ACHN (cell line): Measurements from ENCODE around the gene KLHL17.

Experiments used
- DNase-seq: peaks from one replicate; pipeline ENCODE4 v3.0.0-alpha.2; 2015
- in situ Hi-C: cut with HindIII; loops from 2 replicates; pipeline ENCODE4 v1.10.0; 2017; ENCODE audit warnings: low sequenced_read_pairs, low pct_ligation_motif_present, low pct_unique_long_range_greater_than_20kb

KLHL17 gene

DNA sequence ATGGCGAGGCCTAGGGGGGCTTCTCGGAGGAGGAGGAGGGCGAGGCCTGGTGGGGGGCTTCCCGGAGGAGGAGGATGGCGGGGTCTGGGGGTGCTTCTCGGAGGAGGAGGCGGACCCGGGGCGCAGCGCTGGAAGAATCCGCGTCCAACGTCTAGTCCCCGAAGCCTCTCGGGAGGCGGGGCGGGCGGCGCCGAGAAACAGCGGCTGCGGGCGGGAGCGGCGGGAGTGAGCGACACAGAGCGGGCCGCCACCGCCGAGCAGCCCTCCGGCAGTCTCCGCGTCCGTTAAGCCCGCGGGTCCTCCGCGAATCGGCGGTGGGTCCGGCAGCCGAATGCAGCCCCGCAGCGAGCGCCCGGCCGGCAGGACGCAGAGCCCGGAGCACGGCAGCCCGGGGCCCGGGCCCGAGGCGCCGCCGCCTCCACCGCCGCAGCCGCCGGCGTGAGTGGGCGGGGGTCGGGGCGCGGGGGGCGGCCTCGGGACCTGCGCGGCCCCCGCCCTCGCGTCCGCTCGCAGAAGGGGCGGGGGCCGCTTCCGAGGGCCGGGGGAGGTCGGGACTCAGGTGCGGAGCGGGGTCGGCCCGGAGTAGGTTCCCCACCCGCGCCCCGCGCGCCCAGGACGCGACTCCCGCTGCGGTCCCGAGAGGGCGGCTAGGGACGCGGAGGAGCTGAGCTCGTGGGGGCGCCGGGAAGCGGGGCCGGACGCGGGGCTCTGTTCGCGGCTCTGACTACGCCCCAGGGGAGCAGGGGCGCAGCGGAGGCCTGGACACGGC is at the start of gene KLHL17:
TSS of gene KLHL17 (plus strand) at position 222 of the 769 bp plus-strand sequence. CDS start at position 332, 110 bp downstream.
- peak; percentile 66 for DNase-seq
- in situ Hi-C loops = no loop called here

DNA sequence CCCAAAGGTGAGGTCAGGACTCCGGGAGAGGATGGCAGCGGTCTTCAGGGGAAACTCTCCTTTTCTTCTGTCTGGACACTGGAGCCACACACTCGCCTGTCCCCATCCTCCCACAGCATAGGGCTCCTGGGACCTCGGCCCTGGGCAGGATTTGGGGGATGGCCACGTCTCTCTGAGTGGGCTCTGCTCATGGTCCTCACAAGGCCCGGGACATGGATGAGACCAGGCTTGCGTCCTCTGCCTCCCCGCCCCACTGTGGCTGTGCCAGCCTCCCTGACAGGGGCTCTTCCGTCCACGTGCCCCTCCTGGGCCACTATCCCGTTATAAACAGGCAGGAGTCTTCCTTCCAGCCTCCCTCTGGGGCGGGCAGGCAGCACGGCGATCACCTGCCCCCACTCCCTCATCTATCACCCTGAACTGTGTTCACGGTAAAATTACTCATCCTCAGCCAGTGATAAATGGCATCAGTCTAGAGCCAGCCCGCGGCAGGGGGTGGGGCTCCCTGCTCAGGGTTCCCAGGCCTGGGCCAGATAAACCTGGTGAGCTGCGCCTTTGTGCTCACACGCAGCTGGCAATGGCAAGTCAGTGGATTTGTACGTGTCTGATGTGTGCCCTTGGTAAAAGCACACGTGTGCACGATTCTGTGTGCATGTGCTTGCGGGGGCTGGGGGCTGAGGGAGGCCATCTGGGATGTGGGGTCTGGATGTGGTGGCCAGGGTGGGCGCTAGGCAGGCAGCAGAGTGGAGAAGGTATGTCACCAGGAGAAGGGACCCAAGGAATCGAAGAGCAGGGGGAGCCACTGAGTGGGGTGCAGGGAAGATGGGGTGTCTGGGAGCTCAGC is 49.3 kb upstream of the KLHL17 start:
- DNase-seq = peak; percentile 68
- in situ Hi-C loops = no loop called here

DNA sequence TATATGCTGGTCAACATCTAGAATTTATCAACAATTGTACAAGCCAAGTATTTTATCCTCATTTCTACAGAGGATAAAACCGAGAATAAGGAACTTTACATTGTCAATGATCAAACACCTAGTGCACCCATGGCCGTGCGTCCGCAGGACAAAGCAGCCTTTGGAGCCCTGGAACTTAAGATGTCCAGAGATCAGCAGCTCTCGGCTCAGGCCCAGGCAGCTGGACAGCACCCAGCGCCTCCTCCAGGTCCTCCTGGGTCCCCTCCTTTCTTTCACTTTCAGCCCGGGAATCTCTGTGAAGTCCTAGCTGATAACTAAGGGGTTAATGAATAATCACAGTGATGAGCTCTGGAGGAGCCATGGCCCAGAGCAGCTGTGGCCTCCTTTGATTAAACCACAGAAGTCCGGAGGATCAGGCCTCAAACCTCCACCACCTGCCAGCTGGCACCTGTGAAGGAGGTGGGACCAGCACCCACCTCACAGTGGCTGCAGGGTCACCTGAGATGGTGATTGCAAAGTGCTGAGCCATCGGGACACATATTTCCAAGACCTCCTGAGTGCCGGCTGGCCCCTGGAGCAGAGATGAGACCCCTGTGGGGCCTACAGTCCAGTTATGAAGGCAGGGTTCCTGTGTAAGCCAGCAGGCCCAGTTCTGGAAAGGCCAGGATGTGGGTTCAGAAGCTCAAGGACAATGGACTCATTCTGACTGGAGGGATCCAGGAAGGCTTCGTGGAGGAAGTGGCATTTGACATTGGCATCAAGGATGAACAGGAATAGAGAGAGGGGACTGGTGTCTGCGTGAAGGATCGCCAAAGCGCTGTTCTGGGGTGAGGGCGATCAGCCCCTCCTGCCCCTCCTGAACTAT is 48.3 kb upstream of the KLHL17 start:
- DNase-seq = peak; percentile 70
- in situ Hi-C loops = no loop called here

DNA sequence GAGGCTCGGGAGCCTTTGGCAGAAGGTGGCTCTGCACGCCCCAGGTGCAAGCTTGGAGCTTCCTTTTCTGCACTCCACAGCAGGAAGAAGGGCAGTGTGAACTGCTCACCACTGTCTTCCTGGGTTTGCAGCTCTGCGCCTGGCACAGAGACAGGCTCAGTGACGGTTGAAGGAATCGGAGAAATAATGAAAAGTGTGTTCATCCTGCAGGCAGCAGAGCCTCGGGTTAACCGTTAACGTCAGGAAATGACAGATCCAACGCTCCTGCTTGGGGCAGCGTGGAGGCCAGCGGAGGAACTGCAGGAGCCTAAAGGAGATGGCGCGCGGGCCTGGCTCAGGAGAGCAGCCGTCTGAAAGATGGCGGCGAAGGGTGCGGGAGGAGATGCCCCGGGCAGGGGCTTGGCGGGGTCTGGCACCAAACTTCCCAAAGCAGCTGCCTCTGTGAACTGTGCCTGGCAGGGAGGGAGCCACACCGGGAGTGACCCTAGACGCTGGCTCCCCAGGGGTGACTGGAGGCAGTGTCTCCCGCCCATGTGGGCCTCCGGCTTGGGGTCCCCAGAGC is 47.6 kb upstream of the KLHL17 start:
- DNase-seq = peak; percentile 87
- in situ Hi-C loops = no loop called here

DNA sequence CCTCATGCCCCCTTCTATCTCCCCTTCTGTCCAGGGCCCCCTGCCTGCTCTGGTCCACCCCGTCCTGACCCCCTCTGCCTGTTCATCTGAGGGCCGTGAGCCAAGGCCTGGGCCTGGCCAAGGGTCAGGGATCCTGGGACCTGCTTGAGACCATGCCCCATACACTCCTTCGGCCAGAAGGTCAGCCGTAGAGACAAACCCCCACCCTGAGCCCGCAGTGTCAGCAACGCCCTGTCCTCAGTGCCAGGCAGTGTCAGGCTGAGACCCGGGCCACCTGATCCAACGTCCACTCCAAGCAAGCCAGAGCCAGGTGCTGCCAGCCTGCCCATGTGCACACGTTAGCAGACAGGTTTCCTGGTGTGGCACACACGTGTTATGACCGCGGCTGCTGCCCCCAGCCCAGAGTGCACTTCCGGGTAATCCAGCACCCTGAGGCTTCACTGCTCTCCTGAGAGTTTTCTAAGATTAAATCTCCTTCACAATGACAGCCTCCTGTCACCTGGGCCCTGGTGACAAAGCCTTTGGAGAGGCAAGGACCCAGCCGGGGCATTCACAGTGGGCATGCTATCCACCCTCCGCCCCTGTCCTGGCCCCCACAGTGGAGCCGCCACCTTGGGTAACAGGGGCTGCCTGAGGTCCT is 46.8 kb upstream of the KLHL17 start:
- in situ Hi-C loops = no loop called here
- DNase-seq = no peak

DNA sequence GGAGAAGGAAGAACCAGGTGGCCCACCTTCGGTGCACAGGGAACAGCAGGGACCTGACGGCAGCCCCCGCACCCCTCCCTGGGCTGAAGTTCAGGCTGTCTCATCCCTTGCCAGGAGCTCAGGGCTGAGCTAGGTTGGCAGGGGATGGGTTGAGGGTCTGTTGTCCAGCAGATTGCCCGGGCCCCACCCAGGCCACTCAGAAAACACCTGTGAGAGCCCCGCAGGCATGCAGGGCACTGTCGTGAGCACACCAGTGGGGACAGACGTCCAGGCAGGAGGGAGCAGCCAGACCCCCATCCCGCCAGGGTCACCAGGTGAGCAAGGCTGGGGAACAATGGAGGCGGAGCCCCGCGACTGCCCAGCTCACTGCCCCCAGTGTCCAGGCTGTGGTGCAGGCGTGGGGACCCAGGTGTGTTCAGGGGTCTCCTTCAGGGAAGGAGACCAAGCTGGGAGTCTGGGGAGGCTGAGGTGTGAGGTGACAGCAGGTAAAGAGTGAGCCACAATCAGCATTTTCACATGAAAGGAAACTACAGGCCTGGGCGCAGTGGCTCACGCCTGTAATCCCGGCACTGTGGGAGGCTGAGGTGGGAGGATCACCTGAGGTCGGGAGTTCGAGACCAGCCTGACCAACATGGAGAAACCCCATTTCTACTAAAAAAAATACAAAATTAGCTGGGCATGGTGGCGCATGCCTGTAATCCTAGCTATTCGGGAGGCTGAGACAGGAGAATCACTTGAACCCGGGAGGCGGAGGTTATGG is 46.1 kb upstream of the KLHL17 start:
- no peak for DNase-seq
- in situ Hi-C loops = no loop called here

DNA sequence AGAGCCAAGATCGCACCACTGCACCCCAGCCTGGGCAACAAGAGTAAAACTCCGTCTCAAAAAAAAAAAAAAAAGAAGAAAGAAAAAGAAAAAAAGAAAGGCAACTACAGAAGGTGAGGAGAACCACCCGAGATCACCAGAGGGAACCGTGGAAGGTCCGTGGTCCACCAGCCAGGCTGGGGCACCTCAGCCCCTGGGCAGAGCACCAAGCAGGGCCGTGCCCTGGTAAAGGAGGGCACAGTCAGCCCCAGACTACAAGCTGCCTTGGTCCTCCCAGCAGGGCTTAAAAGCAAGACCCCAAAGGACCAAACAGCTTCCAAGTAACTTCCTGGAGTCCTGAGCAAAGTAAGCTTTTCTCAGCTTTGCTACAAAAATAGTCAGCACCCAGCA is 45.5 kb upstream of the KLHL17 start:
- no peak for DNase-seq
- in situ Hi-C loops = no loop called here

DNA sequence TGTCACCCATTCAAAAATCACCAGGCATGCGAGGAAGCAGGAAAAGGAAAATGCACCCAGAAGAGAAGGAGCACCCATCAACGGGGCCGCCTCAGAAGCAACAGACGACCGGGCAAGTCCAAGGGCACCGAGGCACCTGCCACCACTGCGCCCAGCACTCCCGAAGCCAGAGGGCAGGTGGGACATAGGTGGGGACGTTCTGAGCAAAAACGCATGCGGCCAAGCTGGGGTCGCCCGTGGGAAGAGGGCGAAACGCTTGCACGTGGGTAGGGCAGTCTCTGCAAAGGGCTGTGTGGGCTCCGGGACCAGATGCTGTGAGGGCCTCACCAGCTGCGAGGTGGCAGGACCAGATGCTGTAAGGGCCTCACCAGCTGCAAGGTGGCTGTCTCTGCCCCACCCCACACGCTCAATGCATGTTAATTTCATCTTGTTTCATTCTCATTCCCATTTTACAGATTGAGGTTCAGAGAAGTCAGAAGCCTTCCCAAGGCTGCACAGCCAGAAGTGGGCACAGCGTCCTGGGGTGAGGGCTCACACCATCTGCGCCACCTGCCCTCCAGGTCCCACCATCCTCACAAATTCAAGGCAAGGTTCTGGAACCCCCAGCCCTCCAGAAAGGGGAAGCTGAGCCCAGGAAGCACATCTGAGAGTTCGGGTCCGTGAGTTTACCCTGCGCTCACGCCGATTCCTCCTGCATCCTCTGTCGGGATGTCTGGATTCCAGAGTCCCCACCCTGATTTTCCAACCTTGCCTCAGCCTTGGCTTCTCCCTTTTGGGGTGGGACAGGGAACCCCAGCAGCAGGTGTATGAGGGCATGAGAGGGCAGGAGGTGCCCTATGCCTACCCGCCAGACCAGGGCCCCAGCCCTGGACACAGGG is 44.9 kb upstream of the KLHL17 start:
- in situ Hi-C loops = no loop called here
- no peak for DNase-seq

DNA sequence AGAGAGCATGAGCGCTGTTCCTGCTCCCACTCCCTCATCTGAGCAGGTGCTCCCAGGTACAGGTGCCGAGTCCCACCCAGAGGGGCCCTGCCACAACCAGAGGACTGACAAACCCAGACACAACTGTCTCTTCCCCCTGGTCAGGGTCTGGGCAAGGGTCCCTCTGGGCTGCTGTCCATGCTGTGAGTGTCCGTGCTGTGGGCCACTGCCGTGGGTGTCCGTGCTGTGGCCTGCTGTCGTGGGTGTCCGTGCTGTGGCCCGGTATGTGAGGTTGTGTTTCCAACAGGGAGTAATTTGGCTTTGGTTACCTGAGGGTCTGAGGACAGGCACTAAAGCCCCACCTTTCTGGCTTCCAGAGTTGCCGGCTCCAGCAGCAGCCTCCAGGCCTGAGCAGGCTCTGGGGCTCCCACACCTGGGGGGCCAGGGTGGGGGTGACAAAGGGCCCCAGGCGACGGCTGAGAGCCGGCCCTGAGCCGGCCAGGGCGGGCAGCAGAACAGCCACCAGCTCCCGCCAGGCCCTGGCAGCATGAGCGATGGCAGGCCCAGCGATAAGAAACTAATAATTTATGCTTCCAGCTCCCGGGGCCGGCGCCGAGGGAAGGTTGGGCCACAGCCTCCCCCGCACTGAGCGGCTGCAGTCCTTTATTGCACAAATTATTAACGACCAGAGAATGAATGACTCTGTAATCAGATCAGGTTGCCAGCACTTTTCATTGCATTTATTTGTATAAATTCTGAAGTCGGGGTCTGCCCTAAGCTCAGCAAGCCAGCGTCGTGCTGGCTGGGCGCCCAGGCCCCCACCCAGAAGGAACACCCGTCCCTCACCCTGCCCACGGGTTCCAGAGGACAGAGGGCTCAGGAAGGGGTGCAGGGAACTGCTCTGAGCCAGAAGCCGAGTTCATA is 44.0 kb upstream of the KLHL17 start:
- no peak for DNase-seq
- in situ Hi-C loops = no loop called here

DNA sequence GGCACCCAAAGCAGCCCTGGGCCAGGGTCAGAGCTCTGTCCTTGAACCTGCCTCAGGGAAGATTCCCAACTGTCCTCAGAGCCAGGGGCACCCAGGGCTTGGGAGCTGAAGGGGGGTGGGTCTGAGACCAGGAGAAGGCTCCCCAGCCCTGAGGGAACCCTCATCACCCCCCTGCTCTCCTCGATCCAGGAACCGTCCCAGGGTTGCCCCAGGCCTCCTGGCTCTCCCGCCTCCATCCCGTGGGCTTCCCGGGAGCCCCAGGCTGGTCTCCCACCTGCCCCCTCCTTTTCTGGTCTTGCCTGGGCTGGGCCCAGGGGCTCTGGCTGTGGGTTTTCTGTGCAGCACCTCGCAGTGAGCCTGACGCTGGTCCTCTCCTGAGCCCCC is 43.3 kb upstream of the KLHL17 start:
- in situ Hi-C loops = no loop called here
- DNase-seq = no peak

DNA sequence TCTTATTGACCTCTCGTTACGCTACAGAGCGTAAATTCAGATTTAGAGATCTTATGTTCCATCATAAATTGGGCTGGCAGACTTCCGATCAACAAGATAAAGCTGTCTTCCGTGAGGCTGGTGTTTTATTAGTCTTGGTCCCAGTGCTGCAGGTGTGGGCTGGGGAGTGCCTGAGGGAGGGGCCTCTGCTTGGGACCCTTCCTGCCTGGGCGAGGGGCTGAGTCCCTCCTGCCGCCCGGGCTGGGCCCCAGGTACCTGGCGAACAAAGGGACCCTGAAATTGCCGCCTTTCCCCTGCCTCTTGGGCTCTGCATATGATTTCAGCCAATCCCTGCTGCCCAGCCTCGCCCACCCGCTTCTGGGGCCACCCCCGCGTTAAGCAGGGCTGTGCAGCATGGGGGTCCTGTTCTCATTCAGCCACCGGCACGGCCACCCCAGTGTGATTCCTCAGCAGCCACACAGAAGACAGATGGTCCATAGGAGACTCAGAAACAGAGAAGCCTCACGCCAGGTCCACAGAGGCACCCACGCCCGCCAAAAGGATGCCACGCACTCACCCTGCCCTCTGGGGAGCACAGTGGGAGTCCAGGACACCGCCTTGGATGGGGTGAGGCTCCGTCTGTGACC is 42.8 kb upstream of the KLHL17 start:
- DNase-seq = no peak

DNA sequence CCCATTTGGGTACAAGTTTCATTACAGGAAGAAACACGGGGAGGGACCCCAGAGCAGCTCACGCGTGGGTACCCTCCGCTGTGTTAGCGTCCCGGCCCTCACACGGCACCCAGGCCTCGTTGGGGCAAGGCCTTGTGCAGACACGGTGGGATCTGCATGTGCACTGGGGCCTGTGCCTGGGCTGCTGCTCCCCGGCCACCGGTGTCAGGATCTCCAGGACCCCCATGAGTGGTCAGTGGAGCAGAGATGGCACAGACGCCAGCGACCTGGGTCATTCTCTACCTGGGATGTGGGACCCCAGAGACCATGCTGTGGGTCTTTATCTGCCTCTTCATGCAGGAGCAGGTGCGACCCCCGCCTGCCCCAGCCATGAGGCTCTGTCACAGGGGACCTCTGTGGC is 42.0 kb upstream of the KLHL17 start:
- DNase-seq = no peak
- in situ Hi-C loops = no loop called here

More for the DNA sequence above, 42.8 kb upstream of the KLHL17 start:
- in situ Hi-C loops = no loop called here

DNA sequence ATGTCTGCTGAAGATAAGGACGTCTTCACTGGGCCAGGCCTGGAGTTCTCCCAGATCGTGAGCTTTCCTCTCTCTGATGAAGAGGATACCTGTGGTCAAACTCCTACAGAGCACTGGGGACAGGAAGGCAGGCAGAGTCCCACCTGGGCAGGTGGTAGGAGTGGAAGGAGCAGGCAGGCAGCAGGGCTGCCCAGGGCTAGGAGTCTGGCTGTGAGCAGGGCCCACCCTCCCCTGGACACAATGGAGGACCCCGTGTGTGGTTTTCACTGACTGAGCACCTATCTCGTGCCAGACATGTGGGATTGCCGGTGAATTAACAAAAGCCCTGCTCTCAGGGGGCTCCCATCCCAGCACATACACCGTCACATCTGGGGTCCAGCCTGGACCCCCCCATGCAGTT is 41.5 kb upstream of the KLHL17 start:
- no peak for DNase-seq
- in situ Hi-C loops = no loop called here

DNA sequence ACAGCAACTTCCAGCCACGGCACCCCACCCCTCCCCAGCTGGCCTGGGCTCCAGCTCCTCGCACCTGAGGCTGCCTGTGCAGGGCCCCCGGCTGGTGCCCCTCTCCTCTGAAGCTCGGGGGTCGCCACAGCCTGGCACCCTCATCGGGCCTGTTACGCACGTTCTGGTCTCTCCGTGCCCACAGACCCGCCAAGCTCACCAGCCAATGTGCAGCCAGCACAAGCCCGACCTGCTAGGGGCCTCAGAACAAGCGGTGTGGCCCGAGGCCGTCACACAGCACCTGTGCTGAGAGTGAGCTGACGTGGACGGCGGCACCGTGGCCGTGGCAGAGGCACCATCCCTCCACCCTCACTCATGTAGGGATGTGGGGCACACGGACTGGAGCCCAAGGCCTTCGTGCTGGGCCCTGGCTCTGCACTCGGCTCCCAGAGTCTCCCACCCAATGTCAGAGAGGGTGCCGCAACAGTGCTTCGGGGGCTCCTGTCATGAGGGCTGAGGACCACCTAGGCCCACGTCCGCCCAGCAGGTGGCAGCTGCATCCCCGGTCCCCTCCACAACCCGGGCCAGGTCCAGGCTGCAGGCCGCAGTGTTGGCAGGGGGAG is 41.0 kb upstream of the KLHL17 start:
- no peak for DNase-seq
- in situ Hi-C loops = no loop called here

DNA sequence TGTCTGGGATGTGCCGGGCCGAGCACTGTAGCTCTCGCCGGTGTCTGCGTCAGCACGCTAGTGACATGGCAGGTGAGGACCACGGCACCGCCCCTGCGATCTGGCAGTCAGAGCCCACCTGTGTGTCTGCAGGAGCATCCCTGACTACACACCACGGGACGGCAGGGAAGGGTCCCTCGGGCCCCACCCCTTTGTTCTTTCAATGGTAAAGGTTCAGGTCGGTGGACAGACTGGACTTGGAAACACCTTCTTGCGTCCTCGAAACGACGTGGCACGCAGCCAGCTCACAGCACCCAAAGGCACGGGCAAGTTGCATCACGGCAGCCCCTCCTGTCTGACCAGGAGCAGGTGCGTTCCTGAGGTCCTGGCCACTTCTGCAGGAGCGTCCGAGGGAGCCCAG is 40.4 kb upstream of the KLHL17 start:
- in situ Hi-C loops = no loop called here

More for the DNA sequence above, 40.4 kb upstream of the KLHL17 start:
- no peak for DNase-seq
